GM21737 (cell line): ENCODE results near the gene NCBP1.

ENCODE experiments used
- ATAC-seq: cut with Tn5 transposase; IDR thresholded peaks from one replicate; pipeline ENCODE4 v1.9.1; 2021; ENCODE audit warnings: mild to moderate bottlenecking, moderate library complexity; ENCODE audit not compliant: unreplicated experiment

Gene NCBP1

GRCh38 chr9:97706246-97706645 lies 72.6 kb downstream of the NCBP1 start:
- no peak for ATAC-seq

GRCh38 chr9:97710356-97711222 lies 77.0 kb downstream of the NCBP1 start:
- ATAC-seq, result no peak

- no peak for ATAC-seq
Observed at GRCh38 chr9:97711223-97711626, 77.6 kb downstream of the NCBP1 start.

- ATAC-seq, result no peak
Observed at GRCh38 chr9:97714435-97714834, 80.8 kb downstream of the NCBP1 start.

GRCh38 chr9:97717866-97718265 lies 84.2 kb downstream of the NCBP1 start:
- ATAC-seq, result no peak

GRCh38 chr9:97721396-97721795 lies 87.8 kb downstream of the NCBP1 start:
- no peak for ATAC-seq

GRCh38 chr9:97722331-97722730 lies 88.7 kb downstream of the NCBP1 start:
- no peak for ATAC-seq
